Stimulated activated memory B cell treated with anti-CD40 and anti-IgM and Interleukin-4, amounts not matched to agents 10 μg/mL and 1 μg/mL and 100 μg/mL, for 72 hours (primary cell): ENCODE results near the gene UCN.
"Not testable (repeated sequence)": the region's sequence is repeated elsewhere in the genome, so short reads cannot be mapped to it uniquely, and the experiment has no call there.

Experiments used
- ATAC-seq: fragments of 150-1000 bp; cut with Tn5 transposase; 2 replicates; pipeline ENCODE4 v1.10.0; 2021
- H3K27ac Mint-ChIP-seq: one replicate; pipeline ENCODE4 v1.8.0; 2022; ENCODE audit warnings: mild to moderate bottlenecking, mixed read lengths
- H3K27me3 Mint-ChIP-seq: one replicate; pipeline ENCODE4 v1.8.0; 2022; ENCODE audit warnings: mixed read lengths
- H3K36me3 Mint-ChIP-seq: one replicate; pipeline ENCODE4 v1.8.0; 2022; ENCODE audit warnings: mixed read lengths
- H3K4me1 Mint-ChIP-seq: one replicate; pipeline ENCODE4 v1.8.0; 2022; ENCODE audit warnings: mixed read lengths
- H3K4me3 Mint-ChIP-seq: one replicate; pipeline ENCODE4 v1.8.0; 2022; ENCODE audit warnings: mild to moderate bottlenecking, moderate library complexity, mixed read lengths
- H3K9me3 Mint-ChIP-seq: one replicate; pipeline ENCODE4 v1.8.0; 2022; ENCODE audit warnings: mixed read lengths

The UCN gene, protein sequence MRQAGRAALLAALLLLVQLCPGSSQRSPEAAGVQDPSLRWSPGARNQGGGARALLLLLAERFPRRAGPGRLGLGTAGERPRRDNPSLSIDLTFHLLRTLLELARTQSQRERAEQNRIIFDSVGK

DNA sequence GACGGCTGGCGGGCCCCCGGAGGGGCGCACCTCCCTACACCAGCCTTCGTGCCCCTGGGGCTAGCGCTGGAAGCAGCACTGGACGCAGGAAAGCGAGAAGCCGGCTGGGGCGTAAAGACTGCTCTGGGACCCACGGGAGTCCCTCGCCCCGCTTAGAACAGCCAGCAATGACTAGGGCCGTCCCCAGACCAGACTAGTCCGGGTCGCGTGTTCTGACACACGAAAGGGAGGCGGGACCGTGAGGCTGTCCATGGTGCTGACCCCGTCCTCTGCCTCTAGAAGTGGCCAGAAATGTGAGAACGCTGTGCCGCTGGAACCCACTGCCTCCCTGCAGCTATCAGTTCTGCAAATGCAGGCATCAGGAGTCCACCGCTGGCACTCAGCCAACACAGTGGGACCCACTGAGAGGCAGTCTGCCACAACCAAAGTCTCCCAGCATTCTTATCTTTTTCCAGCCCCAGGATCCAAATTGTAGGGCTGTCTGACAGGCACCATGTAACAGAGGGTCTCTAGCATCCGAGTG lies at the start of gene UCN:
TSS of gene UCN (minus strand) at position 87 of the 523 bp plus-strand sequence. CDS start 550 bp downstream, outside the sequence.
- Mint-ChIP-seq H3K4me1 (peaks cover 16% of the 10 kb centered on the region), H3K4me3 (peak within 1 kb of the TSS; percentile 55), H3K9me3 (no peaks in the 10 kb centered on the region), H3K36me3 (peaks cover 33% of the 10 kb centered on the region), H3K27me3 (peaks cover 33% of the 10 kb centered on the region), H3K27ac (no peak within 1 kb of the TSS)
- no peak for ATAC-seq

DNA sequence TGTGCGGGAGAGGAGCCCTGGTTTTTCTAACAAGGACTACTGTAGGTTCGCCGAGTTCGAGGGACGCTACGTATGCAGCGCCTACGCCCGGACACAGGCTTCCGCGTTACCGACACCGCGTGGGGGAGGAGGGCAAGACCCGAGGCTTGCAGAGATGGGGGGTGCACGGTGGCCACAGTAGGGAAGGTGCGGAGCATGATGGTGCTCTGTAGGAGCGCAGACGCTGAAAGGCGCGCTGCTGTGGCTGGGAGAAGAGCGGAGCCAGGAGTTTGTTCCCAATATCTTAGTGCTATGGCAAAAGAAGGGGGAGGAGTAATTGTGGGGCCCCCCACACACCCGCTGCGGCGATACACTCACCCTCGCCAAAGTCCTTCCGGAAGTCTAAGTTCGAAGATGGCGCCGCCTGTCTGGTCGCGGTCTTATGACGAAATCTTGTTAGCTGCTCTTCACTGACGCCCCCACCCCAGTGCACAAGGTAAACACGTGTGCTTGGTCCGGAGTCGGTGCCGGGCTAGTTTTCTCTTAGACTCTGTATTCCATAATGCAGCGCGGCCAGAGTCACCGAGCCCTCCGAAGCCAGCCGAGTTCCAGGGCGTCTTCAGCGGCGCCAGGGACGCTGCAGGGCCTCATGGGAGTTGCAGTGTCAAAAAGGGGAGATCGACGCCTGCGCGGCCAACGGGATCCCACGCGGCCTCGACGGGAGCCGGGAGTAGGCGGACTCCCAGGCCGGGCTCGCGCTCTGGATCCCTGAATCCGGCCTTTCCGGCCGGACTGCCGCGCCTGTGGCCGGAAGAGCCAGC lies 48.3 kb upstream of the UCN start, which contains the start of gene GTF3C2:
TSS of gene GTF3C2 (minus strand) at position 383 of the 800 bp plus-strand sequence. CDS start 13,210 bp downstream, outside the sequence.
- H3K4me1 Mint-ChIP-seq = peaks cover 45% of the 10 kb centered on the region

DNA sequence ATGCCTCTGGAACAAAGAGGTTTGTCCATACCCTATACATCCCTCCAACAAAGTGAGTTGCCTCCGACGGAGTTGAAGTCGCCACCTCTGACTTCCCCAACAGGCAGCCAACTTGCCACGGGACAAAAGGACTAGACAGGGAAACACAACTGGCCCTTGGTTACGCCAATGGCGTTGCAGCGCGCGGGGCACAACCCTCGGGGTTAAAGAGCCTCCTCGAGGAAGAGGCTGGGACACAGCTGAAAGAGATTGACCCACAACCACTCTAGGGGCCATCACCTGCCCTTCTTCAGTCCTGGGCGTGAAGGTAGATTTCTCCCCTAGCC lies 47.8 kb upstream of the UCN start:
- Mint-ChIP-seq H3K4me3 (peak overlapping the region; percentile 96), H3K4me1 (peaks cover 46% of the 10 kb centered on the region), H3K36me3 (peaks cover 10% of the 10 kb centered on the region), H3K27ac (peak overlapping the region; percentile 99), H3K27me3 (no peaks in the 10 kb centered on the region), H3K9me3 (no peaks in the 10 kb centered on the region)
- ATAC-seq = peak; percentile 66

More for the DNA sequence above, 48.3 kb upstream of the UCN start, which contains the start of gene GTF3C2:
- Mint-ChIP-seq H3K4me3 (peak within 1 kb of the TSS; percentile 96), H3K27me3 (no peaks in the 10 kb centered on the region), H3K36me3 (peaks cover 10% of the 10 kb centered on the region), H3K9me3 (no peaks in the 10 kb centered on the region), H3K27ac (peak within 1 kb of the TSS; percentile 99)
- ATAC-seq = peak; percentile 94

DNA sequence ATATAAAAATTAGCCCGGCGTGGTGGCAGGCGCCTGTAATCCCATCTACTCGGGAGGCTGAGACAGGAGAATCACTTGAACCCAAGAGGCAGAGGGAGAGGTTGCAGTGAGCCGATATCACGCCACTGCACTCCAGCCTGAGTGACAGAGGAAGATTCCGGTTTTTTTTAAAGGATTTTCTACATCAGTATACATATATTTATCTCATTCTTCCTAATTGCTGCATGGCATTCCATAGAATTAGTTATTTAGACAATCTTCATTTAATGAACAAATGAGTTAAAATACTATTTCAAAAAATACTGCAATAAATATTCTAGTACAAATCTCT lies 46.3 kb upstream of the UCN start:
- peaks cover 11% of the 10 kb centered on the region for H3K36me3 Mint-ChIP-seq
- peak overlapping the region; percentile 23 for H3K4me3 Mint-ChIP-seq
- H3K4me1 Mint-ChIP-seq = peaks cover 57% of the 10 kb centered on the region
- no peaks in the 10 kb centered on the region for H3K9me3 Mint-ChIP-seq
- no peaks in the 10 kb centered on the region for H3K27me3 Mint-ChIP-seq
- ATAC-seq = no peak
- H3K27ac Mint-ChIP-seq = no peak overlapping the region

DNA sequence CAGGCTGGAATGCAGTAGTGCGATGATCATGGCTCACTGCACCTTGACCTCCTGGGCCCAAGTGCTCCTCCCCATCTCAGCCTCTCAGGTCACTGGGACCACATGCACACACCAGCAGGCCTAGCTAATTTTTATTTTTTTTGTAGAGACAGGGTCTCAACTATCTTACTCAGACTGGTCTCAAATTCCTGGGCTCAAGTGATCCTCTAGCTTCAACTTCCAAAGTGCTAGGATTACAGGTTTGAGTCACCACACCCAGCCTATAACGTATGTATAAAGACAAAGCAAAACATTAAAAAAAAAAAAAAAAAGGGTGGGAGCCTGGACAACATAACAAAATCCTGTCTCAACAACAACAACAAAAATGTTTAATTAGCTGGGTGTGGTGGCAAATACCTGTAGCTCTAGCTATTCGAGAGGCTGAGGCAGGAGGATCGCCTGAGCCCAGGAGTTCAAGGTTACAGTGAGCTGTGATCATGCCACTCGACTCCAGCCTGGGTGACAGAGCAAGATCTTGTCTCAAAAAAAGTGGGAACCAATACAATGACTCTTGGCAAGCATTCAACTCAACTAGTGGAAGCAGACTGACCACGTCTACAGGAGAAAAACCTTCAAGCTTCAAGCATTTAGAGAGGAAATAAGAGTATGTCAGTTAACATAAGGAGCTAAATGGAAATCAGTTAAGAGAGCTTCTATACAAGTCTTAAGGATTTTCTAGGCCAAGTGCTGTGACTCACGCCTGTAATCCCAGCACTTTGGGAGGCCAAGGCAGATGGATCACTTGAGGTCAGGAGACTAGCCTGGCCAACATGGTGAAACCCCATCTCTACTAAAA lies 45.7 kb upstream of the UCN start:
- peaks cover 16% of the 10 kb centered on the region for H3K36me3 Mint-ChIP-seq
- H3K27me3 Mint-ChIP-seq = no peaks in the 10 kb centered on the region
- peaks cover 57% of the 10 kb centered on the region for H3K4me1 Mint-ChIP-seq
- H3K9me3 Mint-ChIP-seq = no peaks in the 10 kb centered on the region
- no peak overlapping the region for H3K27ac Mint-ChIP-seq
- peak overlapping the region; percentile 23 for H3K4me3 Mint-ChIP-seq
- no peak for ATAC-seq

DNA sequence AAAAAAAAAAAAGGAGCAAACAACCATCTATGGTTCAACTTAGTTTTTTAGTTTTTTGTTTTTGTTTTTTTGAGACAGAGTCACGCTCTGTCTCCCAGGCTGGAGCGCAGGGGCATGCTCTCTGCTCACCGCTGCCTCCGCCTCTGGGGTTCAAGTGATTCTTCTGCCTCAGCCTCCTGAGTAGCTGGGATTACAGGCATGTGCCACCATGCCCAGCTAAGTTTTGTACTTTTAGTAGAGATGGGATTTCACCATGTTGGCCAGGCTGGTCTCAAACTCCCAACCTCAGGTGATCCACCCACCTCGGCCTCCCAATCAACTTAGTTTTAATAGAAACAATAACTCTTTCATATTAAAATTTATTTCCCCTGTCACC lies 45.1 kb upstream of the UCN start:
- H3K4me1 Mint-ChIP-seq = peaks cover 52% of the 10 kb centered on the region
- H3K36me3 Mint-ChIP-seq = peaks cover 16% of the 10 kb centered on the region
- not testable (repeated sequence) for H3K27ac Mint-ChIP-seq, ATAC-seq, H3K9me3 Mint-ChIP-seq, H3K4me3 Mint-ChIP-seq, H3K27me3 Mint-ChIP-seq

DNA sequence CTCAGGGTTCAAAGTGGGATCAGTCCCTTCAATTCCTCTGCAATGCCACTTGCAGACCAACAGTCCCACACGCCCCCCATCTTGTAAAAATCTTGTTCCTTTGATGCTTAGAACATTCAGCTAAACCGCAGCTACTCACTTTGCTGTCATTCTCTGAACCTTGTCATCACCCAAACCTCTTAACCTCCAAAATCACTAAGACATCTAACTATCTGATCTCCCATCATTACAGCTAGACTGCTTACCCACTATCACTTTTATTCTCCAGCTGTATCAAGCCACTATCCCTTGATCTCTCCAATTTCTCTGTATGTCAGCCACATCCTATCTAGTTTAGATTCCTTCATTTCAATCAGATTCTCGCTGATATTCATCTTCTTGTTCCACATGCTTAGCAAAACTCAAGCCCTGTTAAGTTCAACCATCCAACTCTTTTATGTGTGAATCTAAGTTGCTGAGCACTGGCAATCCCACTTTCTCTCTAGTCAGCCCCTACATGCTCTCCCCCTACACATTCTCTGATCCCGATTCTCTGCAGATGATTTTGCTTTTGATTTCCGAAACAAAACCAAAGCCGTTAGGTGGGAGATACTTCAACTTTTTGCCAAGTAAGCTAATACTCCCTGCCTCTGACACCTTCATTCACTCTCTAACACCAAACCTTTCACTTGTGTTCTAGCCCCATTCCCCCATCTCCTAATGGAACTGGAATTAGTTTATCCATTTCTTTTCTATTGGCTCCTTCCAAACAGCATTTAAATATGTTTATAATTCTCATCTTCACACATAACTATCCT lies 43.8 kb upstream of the UCN start:
- peaks cover 22% of the 10 kb centered on the region for H3K36me3 Mint-ChIP-seq
- H3K4me1 Mint-ChIP-seq = peaks cover 48% of the 10 kb centered on the region
- H3K4me3 Mint-ChIP-seq = no peak overlapping the region
- no peaks in the 10 kb centered on the region for H3K27me3 Mint-ChIP-seq
- no peak for ATAC-seq
- H3K9me3 Mint-ChIP-seq = no peaks in the 10 kb centered on the region
- H3K27ac Mint-ChIP-seq = peak overlapping the region; percentile 1

DNA sequence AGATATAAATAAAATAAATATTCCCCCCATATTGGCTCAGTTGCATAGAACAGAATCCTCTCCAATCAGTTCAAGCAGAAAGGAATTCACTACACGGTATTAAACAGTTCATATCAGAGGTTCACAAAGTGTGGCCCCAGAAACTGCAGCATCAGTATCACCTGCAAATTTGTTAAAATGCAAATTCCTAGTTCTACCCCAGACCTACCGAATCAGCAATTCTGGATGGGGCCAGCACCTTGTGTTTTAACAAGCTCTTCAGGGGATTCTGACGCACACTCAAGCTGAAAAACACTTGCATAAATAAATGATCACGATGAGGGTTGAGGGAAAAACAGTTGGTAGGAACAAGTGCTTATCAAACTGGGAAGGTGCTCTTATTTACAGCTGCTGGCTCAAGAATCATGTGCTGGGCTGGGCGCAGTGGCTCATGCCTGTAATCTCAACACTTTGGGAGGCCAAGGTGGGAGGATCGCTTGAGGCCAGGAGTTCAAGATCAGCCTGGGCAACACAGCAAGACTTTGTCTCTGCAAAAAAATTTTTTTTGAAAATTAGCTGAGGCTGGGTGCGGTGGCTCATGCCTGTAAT lies 42.0 kb upstream of the UCN start:
- peaks cover 48% of the 10 kb centered on the region for H3K4me1 Mint-ChIP-seq
- H3K36me3 Mint-ChIP-seq = peaks cover 23% of the 10 kb centered on the region
- H3K4me3 Mint-ChIP-seq = no peak overlapping the region
- no peaks in the 10 kb centered on the region for H3K27me3 Mint-ChIP-seq
- H3K9me3 Mint-ChIP-seq = no peaks in the 10 kb centered on the region
- ATAC-seq = no peak
- H3K27ac Mint-ChIP-seq = no peak overlapping the region

DNA sequence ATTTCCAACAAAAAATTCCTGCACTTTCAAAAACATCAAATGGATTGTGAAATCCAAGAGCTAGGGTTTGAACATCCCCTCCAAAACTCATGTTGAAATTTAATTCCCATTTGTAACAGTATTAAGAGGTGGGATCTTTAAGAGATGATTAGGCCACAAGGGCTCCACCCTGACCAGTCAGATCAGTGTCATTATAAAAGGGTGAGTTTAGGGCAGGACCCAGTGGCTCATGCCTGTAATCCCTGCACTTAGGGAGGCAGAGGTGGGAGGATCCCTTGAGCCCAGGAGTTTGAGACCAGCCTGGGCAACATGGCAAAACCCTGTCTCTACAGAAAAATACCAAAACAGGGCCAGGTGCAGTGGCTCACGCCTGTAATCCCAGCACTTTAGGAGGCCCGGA lies 39.4 kb upstream of the UCN start:
- no peak overlapping the region for H3K27ac Mint-ChIP-seq
- no peak overlapping the region for H3K4me3 Mint-ChIP-seq
- no peaks in the 10 kb centered on the region for H3K27me3 Mint-ChIP-seq

DNA sequence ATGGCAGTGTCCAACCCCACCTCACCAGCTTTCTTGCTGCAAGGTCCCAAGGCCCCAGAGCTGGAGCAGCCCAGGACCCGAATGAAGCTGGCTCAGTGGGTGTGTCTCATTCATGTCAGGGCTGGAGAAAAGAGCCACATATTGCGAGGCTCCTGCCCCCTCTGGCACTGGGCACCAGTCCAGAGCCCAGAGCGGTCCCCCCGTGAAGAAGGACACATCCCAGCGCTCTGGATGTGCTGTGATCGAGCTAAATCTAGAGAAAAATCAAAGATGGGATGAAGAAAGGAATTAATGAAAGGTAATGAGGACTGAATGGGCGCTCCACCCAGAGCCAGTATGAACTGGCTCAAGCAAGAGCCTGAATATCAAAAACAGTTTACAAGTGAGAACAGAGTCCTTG lies 27.9 kb upstream of the UCN start:
- H3K4me1 Mint-ChIP-seq = no peaks in the 10 kb centered on the region
- H3K9me3 Mint-ChIP-seq = no peaks in the 10 kb centered on the region
- H3K27ac Mint-ChIP-seq = no peak overlapping the region
- H3K36me3 Mint-ChIP-seq = peaks cover 50% of the 10 kb centered on the region
- H3K27me3 Mint-ChIP-seq = no peaks in the 10 kb centered on the region
- no peak for ATAC-seq
- no peak overlapping the region for H3K4me3 Mint-ChIP-seq

More for the DNA sequence above, 39.4 kb upstream of the UCN start:
- no peaks in the 10 kb centered on the region for H3K9me3 Mint-ChIP-seq
- no peak for ATAC-seq
- H3K36me3 Mint-ChIP-seq = peaks cover 23% of the 10 kb centered on the region
- H3K4me1 Mint-ChIP-seq = peaks cover 33% of the 10 kb centered on the region

DNA sequence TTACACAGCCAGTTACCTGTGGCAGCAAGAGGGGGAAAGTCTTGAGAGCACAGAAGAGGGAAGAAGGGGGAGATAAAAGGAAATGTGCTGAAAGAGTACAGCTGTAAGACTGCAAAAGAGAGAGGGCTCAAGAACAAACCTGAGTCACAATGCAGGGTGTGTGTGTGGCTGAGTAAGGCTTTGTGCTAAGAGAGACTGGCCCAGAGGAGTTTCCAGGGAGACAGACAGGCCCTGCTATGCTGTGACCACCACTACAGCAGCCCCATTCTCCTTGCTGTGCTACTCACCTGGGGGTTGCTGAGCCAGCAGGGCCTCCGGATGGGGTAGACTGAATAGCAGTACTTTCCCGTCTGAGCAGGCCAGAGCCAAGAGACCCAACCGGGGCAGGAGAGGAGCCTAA lies 27.1 kb upstream of the UCN start:
- Mint-ChIP-seq H3K27me3 (no peaks in the 10 kb centered on the region), H3K27ac (no peak overlapping the region), H3K4me1 (no peaks in the 10 kb centered on the region), H3K4me3 (no peak overlapping the region), H3K9me3 (no peaks in the 10 kb centered on the region), H3K36me3 (peaks cover 41% of the 10 kb centered on the region)
- no peak for ATAC-seq

DNA sequence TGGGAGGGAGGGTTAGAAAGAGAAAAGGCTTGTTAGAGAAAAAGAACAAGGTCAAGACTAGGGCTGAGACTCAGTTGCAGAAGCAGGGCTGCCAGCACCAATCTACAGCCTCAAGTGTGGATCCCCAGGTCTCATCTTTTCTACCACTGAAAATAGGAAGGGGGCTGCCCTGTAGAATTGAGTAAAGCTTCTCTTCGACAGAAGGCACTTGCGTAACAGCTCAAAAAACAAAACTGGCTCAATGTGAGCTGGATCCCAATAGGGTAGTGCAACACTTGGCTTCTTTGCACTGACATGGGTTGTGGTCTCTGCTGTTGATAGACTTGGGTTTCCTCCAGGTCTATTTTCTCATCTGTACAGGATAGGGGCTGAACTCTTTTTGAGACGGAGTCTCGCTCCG lies 16.5 kb upstream of the UCN start:
- Mint-ChIP-seq H3K27me3 (no peaks in the 10 kb centered on the region), H3K4me1 (peaks cover 22% of the 10 kb centered on the region), H3K9me3 (no peaks in the 10 kb centered on the region), H3K27ac (no peak overlapping the region), H3K4me3 (no peak overlapping the region), H3K36me3 (peaks cover 41% of the 10 kb centered on the region)
- no peak for ATAC-seq

DNA sequence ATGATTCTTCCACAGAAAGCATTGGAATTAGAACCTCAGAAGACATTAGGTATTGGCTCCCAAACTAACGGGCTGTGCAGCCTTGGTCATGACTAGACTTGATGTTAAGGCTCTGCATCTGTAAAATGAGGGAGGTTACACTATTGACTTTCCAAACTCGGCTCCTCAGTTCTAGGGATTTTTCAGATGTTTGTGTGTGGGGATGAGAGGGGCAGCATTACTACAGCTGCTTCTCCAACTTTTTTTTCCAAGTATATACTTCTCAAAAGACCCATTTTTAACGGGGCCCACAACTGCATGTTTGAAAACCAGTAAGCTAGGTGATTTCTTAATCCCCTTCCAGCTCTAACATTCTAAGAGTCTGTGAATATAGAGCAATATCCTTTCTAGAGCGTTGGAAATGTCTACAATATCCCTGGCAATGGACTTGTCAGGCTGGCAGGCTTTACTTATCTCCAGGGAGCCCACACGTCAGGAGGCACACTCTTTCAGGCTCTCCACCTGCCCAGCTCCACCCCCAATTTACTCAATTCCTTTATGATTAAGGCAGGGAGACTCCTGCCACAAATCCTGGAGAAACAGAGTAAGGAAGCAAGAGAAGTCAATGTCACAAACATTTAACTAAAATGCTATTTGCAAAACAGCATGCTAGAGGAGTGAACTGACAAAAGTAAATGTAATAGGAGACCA lies 15.5 kb upstream of the UCN start:
- peak overlapping the region; percentile 97 for H3K4me3 Mint-ChIP-seq
- H3K27ac Mint-ChIP-seq = peak overlapping the region; percentile 99
- peaks cover 22% of the 10 kb centered on the region for H3K4me1 Mint-ChIP-seq
- no peaks in the 10 kb centered on the region for H3K9me3 Mint-ChIP-seq
- no peak for ATAC-seq
- no peaks in the 10 kb centered on the region for H3K27me3 Mint-ChIP-seq
- H3K36me3 Mint-ChIP-seq = peaks cover 37% of the 10 kb centered on the region
